ENCODE data around the gene VAV1.
"Not testable (repeated sequence)": the region's sequence is repeated elsewhere in the genome, so short reads cannot be mapped to it uniquely, and the experiment has no call there.

The VAV1 gene

GRCh38 chr19:6861683-6862286 lies 89.3 kb downstream of the VAV1 start:
- DNase-seq = no peak

GRCh38 chr19:6862673-6863078 lies 90.2 kb downstream of the VAV1 start:
- DNase-seq = peak; percentile 18

GRCh38 chr19:6864325-6864940 lies 91.9 kb downstream of the VAV1 start:
- no peak for DNase-seq

- DNase-seq = no peak
Observed at GRCh38 chr19:6865849-6866248, 93.3 kb downstream of the VAV1 start.

GRCh38 chr19:6866741-6867151 lies 94.2 kb downstream of the VAV1 start:
- no peak for DNase-seq

- no peak for DNase-seq
Observed at GRCh38 chr19:6868351-6868750, 95.8 kb downstream of the VAV1 start.

GRCh38 chr19:6869151-6869882 lies 96.8 kb downstream of the VAV1 start:
- DNase-seq = not testable (repeated sequence)

GRCh38 chr19:6873708-6874431 lies 101.4 kb downstream of the VAV1 start:
- no peak for DNase-seq

GRCh38 chr19:6875218-6875617 lies 102.7 kb downstream of the VAV1 start:
- no peak for DNase-seq

- no peak for DNase-seq
Observed at GRCh38 chr19:6876748-6877147, 104.2 kb downstream of the VAV1 start.

- no peak for DNase-seq
Observed at GRCh38 chr19:6877766-6878165, 105.3 kb downstream of the VAV1 start.

- DNase-seq = no peak
Observed at GRCh38 chr19:6886277-6886897, 113.9 kb downstream of the VAV1 start.

- DNase-seq = no peak
Observed at GRCh38 chr19:6887316-6887715, 114.8 kb downstream of the VAV1 start, which contains the start of gene ADGRE1. ADGRE1 (plus strand) TSS chr19:6887579; CDS start chr19:6887609, 30 bp downstream.

- DNase-seq = no peak
Observed at GRCh38 chr19:6888967-6889366, 116.5 kb downstream of the VAV1 start.

GRCh38 chr19:6890401-6890913 lies 117.9 kb downstream of the VAV1 start:
- no peak for DNase-seq

GRCh38 chr19:6890938-6891337 lies 118.4 kb downstream of the VAV1 start:
- DNase-seq = no peak

GRCh38 chr19:6891761-6892385 lies 119.4 kb downstream of the VAV1 start:
- DNase-seq = no peak

- DNase-seq = no peak
Observed at GRCh38 chr19:6894313-6894712, 121.8 kb downstream of the VAV1 start.

- no peak for DNase-seq
Observed at GRCh38 chr19:6903446-6903845, 130.9 kb downstream of the VAV1 start.

- no peak for DNase-seq
Observed at GRCh38 chr19:6906559-6907060, 134.1 kb downstream of the VAV1 start.
